Prostate gland (tissue), 2 donors: Measurements from ENCODE around the gene DTNB.

Experiments
- POLR2A ChIP-seq: fragments of 450-650 bp; IDR thresholded peaks from one replicate; pipeline ENCODE4 v1.6.1; 2016; ENCODE audit warnings: antibody characterized with exemption, mild to moderate bottlenecking
- POLR2AphosphoS5 ChIP-seq: sonication (generic); formaldehyde crosslinking; IDR thresholded peaks from one replicate; pipeline ENCODE4 v1.6.1; 2017; ENCODE audit warnings: antibody characterized with exemption
- TF ChIP-seq, protein P1 (sequence below), 4 experiments: fragments of 200-600 bp in 2 of 4; fragments of 450-650 bp in 2 of 4; sonication (generic) in 2 of 4; IDR thresholded peaks; 1 replicate in 3 of 4; 2 replicates in 1 of 4; pipeline ENCODE4 v1.5.1; 2016 to 2019; ENCODE audit warnings: antibody characterized with exemption in 4 of 4, mild to moderate bottlenecking in 2 of 4, moderate library complexity in 2 of 4

DNA sequence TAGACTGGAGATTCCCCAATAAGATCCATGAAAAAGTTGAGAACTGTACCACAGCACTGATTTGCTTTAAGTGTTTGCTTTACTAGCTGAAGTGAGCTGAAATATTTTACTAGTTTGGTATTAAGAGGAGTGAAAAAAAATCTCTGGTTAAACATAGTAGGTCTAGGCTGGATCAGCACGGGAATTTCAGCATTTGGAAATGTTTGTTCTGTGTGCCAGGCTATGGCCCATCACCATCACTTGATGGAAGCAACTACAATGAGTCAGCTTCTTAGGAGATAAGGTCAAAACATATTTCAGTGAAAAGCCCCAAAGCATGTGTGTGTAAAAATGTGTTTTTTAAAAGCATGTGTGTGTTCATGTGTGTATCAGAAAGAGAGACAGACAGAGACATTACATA lies 200.2 kb downstream of the DTNB start:
- TF ChIP-seq POLR2AphosphoS5 (no peak), POLR2A (no peak)
- TF ChIP-seq, protein P1, sequence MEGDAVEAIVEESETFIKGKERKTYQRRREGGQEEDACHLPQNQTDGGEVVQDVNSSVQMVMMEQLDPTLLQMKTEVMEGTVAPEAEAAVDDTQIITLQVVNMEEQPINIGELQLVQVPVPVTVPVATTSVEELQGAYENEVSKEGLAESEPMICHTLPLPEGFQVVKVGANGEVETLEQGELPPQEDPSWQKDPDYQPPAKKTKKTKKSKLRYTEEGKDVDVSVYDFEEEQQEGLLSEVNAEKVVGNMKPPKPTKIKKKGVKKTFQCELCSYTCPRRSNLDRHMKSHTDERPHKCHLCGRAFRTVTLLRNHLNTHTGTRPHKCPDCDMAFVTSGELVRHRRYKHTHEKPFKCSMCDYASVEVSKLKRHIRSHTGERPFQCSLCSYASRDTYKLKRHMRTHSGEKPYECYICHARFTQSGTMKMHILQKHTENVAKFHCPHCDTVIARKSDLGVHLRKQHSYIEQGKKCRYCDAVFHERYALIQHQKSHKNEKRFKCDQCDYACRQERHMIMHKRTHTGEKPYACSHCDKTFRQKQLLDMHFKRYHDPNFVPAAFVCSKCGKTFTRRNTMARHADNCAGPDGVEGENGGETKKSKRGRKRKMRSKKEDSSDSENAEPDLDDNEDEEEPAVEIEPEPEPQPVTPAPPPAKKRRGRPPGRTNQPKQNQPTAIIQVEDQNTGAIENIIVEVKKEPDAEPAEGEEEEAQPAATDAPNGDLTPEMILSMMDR (IDR thresholded peaks at IDR 0.05) = no peak
